Aorta (tissue), 5 donors: ENCODE measurements around the gene CHPF. TPM values are rescaled to one million over a fixed set of nuclear protein-coding genes. Genes with fewer than 3 reads are reported as not detected.
A peak's percentile ranks its signal among the peaks of the same experiment; 100 is the strongest.

Source experiments
- ATAC-seq: fragments of 200-7000 bp; cut with Tn5 transposase; one replicate; pipeline ENCODE4 v1.9.1; 2022; ENCODE audit warnings: moderate library complexity; ENCODE audit not compliant: low FRiP score
- DNase-seq, 2 donors: peaks; one replicate each; pipeline ENCODE4 v3.0.0-alpha.2; 2020
- H3K27ac ChIP-seq, 2 donors: one replicate each; pipeline ENCODE4 v1.5.1; 2013; ENCODE audit warnings: low read length in 2 of 2, mild to moderate bottlenecking in 2 of 2, moderate library complexity in 2 of 2, control low read depth in 1 of 2, inconsistent platforms in 1 of 2, low read depth in 1 of 2
- H3K27me3 ChIP-seq, 2 donors: one replicate each; pipeline ENCODE4 v1.6.1; 2013; ENCODE audit warnings: control low read depth in 1 of 2, low read length in 1 of 2, mild to moderate bottlenecking in 1 of 2, moderate library complexity in 1 of 2; ENCODE audit not compliant: insufficient read depth in 2 of 2, control insufficient read depth in 1 of 2
- H3K36me3 ChIP-seq, 2 donors: one replicate each; pipeline ENCODE4 v1.6.1; 2013; ENCODE audit warnings: control low read depth in 1 of 2, low read length in 1 of 2, mild to moderate bottlenecking in 1 of 2; ENCODE audit not compliant: insufficient read depth in 2 of 2, control insufficient read depth in 1 of 2
- H3K4me1 ChIP-seq, 2 donors: one replicate each; pipeline ENCODE4 v1.6.1; 2013; ENCODE audit warnings: low read length in 2 of 2, control low read depth in 1 of 2, mild to moderate bottlenecking in 1 of 2, moderate library complexity in 1 of 2; ENCODE audit not compliant: insufficient read depth in 2 of 2, control insufficient read depth in 1 of 2
- H3K4me3 ChIP-seq, 2 donors: one replicate each; pipeline ENCODE4 v1.5.1; 2013; ENCODE audit warnings: low read length in 2 of 2, control low read depth in 1 of 2, mild to moderate bottlenecking in 1 of 2
- H3K9me3 ChIP-seq: one replicate; pipeline ENCODE4 v1.6.1; 2013; ENCODE audit warnings: mild to moderate bottlenecking, low read length; ENCODE audit not compliant: control insufficient read depth
- WGBS, 2 donors: extraction: QIAGEN DNeasy Blood & Tissue Kit; methylation state at CpG; one replicate each; pipeline ENCODE4 v1.1.7; 2013; 5-methylcytosine and 5-hydroxymethylcytosine counted together
- intact Hi-C, 2 donors: fragments of 100-400 bp; cut with DNase I; formaldehyde crosslinking; loops; one replicate each; pipeline versions ENCODE4 v1.14.2 to v1.15.0; 2022
- polyA plus RNA-seq, 2 donors: library from polyadenylated mRNA; stranded (reverse); fragments of 200-250 nt; gene quantifications; one replicate each; pipeline ENCODE4 v1.2.3, GENCODE V29; 2013
- total RNA-seq, 2 donors: library from RNA; stranded (reverse); fragmentation: NEBNext Ultra II Directional; extraction: Animal tissue kit (Norgen Biotek cat#: 25700); gene quantifications; one replicate each; pipeline ENCODE4 v1.2.1, GENCODE V29; 2021
- donor health status: healthy with polysubstance abuse.
- donor health status: Bipolar disorder and iron deficiency.
- donor health status: DM: no; HTN: no; CAD: no.
- donor health status: DM: no; HTN: no; CAD: no.
- donor health status: DM: yes; HTN: yes; CAD: no.

The CHPF gene
- total and polyA plus RNA-seq, 4 donors: 20.0 to 81.2 (median 73.2) TPM

GRCh38 chr2:219522111-219523030 is 21.2 kb downstream of the CHPF start:
- peak in 1 of 2 donors; percentile 83 for DNase-seq
- Histone ChIP-seq H3K4me3 (peak overlapping the region in 1 of 2 donors; percentile 2), H3K9me3 (no peaks in the 10 kb centered on the region), H3K27me3 (no peaks in the 10 kb centered on the region), H3K4me1 (no peaks in the 10 kb centered on the region), H3K27ac (no peak overlapping the region), H3K36me3 (no peaks in the 10 kb centered on the region)
- intact Hi-C loops: no loop called here
- WGBS, 2 donors: 4 to 5% methylated on average over 40 to 70 of the region's 70 CpGs
- peak; percentile 33 for ATAC-seq

- Histone ChIP-seq H3K36me3 (no peaks in the 10 kb centered on the region), H3K27ac (no peak overlapping the region), H3K9me3 (no peaks in the 10 kb centered on the region), H3K4me1 (no peaks in the 10 kb centered on the region), H3K4me3 (no peak overlapping the region), H3K27me3 (no peaks in the 10 kb centered on the region)
- DNase-seq: no peak
- ATAC-seq: peak; percentile 27
- 28 to 33% methylated on average over 14 of the region's 14 CpGs for WGBS, 2 donors
- intact Hi-C loops: no loop called here
Measured at GRCh38 chr2:219521066-219521880, 22.3 kb downstream of the CHPF start.

- H3K27ac ChIP-seq: no peak overlapping the region
- DNase-seq (no peak), ATAC-seq (no peak)
- WGBS, 2 donors: 81 to 86% methylated on average over 8 of the region's 8 CpGs
- no peaks in the 10 kb centered on the region for H3K4me1 ChIP-seq
- no peaks in the 10 kb centered on the region for H3K9me3 ChIP-seq
- intact Hi-C loops: no loop called here
- no peaks in the 10 kb centered on the region for H3K36me3 ChIP-seq
- no peak overlapping the region for H3K4me3 ChIP-seq
- no peaks in the 10 kb centered on the region for H3K27me3 ChIP-seq
Measured at GRCh38 chr2:219520079-219520478, 23.5 kb downstream of the CHPF start.

DNA sequence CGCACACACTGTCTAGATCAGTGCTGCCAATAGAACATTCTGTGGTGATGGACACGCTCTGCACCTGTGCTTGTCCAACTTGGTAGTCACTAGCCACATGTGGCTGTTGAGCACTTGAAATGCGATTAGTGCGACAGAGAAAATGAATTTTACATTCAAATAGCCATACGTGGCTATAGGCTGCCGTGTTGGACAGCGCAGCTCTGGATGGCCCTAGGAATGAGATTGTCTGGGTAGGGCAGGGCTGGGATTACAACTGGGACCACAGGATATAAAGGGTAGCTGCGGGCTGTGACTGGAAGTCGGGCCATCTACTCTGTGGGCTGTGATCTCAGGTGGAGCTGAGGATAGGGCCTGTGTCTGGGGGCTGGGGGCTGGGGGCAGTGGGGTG is 24.1 kb downstream of the CHPF start:
- no peak overlapping the region for H3K27ac ChIP-seq
- DNase-seq: no peak
- WGBS, 2 donors: 88 to 97% methylated on average over 9 of the region's 9 CpGs
- H3K4me1 ChIP-seq: no peaks in the 10 kb centered on the region
- no peak for ATAC-seq
- H3K9me3 ChIP-seq: no peaks in the 10 kb centered on the region
- no peak overlapping the region for H3K4me3 ChIP-seq
- H3K27me3 ChIP-seq: no peaks in the 10 kb centered on the region
- intact Hi-C loops: no loop called here
- no peaks in the 10 kb centered on the region for H3K36me3 ChIP-seq

DNA sequence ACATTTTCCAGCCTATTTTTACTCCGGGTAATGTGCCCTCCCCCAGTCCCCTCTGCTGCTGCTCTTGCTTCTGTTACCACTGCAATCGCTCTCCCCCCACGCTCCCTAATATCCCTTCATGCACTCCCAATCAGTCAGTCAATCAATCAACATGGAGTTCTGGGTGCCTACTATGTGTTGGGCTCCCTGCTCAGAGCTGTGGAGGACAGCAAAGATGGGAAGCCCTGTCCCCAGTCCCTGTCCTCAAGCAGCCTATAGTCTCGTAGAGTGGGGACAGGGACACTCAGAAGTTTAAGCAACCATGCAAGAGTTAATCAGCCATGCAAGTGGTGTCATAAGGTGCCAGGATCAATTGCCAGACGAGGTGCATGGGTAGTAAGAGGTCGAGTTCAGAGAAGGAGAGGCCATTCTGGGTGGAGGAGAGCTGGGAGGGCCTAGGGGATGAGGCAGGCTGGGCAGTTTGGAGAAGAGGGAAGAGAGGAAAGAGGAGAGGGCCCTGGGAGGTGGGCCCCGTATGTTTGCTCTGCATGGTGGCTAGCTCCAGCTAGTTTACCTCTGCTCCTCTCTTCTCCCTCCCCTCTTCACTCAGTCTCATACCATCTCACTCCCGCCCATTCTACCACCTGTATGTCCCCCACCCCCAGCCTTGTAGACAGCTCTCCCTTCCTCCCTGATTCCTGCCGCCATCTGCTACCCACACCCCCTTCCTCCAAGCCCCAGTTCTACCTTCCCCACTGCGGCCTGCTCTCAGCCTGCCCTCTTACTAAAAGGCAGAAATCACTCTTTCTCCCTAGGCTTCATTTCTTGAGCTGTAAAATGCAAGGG is 25.4 kb downstream of the CHPF start:
- intact Hi-C loops: no loop called here
- DNase-seq: no peak
- H3K4me1 ChIP-seq: no peaks in the 10 kb centered on the region
- no peaks in the 10 kb centered on the region for H3K27me3 ChIP-seq
- no peaks in the 10 kb centered on the region for H3K36me3 ChIP-seq
- WGBS, 2 donors: 77% methylated on average over 9 to 10 of the region's 10 CpGs
- no peak overlapping the region for H3K4me3 ChIP-seq
- no peak for ATAC-seq
- no peak overlapping the region for H3K27ac ChIP-seq
- H3K9me3 ChIP-seq: no peaks in the 10 kb centered on the region

- no peak overlapping the region for H3K27ac ChIP-seq
- WGBS, 2 donors: 89 to 93% methylated on average over 7 of the region's 7 CpGs
- H3K36me3 ChIP-seq: no peaks in the 10 kb centered on the region
- DNase-seq: no peak
- no peak for ATAC-seq
- no peaks in the 10 kb centered on the region for H3K9me3 ChIP-seq
- intact Hi-C loops: no loop called here
- H3K27me3 ChIP-seq: no peaks in the 10 kb centered on the region
- H3K4me3 ChIP-seq: no peak overlapping the region
- no peaks in the 10 kb centered on the region for H3K4me1 ChIP-seq
Measured at GRCh38 chr2:219516888-219517287, 26.7 kb downstream of the CHPF start.

DNA sequence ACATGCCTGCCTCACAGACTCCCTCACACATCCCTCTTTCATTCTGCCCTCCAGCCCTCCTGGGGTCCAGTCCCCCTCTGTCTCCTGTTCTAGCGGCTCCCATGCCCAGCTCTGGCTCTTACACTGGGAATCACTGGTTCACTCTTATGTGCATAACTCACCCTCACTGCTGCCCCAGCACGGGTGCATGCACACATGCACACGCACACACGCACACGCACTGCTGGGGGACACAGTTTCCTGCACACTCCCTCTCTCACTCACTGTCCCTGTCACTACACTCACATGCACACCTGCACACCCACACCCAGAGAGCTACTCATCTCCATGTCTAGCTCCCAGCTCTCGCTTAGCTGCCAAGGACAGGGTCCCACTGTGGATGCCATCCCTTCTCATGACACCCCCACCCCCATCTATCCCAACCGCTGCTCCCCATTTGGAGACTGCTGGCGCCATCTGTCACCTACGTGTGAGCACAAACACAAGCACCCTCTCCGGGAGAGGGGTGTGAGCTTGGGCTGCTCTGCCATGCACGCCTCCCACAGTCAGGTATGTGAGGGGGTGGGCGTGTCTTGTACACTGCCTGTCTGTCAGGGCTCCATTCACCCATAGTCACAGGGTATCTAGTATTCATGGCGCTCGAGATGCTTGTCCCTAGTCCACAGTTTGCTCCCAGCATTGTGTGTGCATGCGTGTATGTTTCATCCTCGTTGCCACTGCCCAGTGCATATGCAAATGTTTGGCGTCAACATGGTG is 27.6 kb downstream of the CHPF start:
- Histone ChIP-seq H3K27ac (no peak overlapping the region), H3K27me3 (no peaks in the 10 kb centered on the region), H3K4me1 (no peaks in the 10 kb centered on the region), H3K36me3 (no peaks in the 10 kb centered on the region), H3K9me3 (no peaks in the 10 kb centered on the region), H3K4me3 (no peak overlapping the region)
- DNase-seq: no peak
- 89 to 91% methylated on average over 17 of the region's 17 CpGs for WGBS, 2 donors
- intact Hi-C loops: no loop called here
- no peak for ATAC-seq

DNA sequence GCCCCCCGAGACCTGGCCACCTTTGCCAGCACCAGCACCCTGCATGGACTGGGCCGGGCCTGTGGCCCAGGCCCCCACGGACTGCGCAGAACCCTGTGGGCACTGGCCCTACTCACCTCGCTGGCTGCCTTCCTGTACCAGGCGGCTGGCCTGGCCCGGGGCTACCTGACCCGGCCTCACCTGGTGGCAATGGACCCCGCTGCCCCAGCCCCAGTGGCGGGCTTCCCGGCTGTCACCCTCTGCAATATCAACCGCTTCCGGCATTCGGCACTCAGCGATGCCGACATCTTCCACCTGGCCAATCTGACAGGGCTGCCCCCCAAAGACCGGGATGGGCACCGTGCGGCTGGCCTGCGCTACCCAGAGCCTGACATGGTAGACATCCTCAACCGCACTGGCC is 28.8 kb downstream of the CHPF start:
- no peaks in the 10 kb centered on the region for H3K36me3 ChIP-seq
- H3K27ac ChIP-seq: no peak overlapping the region
- ATAC-seq (no peak), DNase-seq (no peak)
- 95 to 96% methylated on average over 20 to 21 of the region's 21 CpGs for WGBS, 2 donors
- H3K27me3 ChIP-seq: no peaks in the 10 kb centered on the region
- H3K4me3 ChIP-seq: no peak overlapping the region
- H3K9me3 ChIP-seq: no peaks in the 10 kb centered on the region
- intact Hi-C loops: no loop called here
- no peaks in the 10 kb centered on the region for H3K4me1 ChIP-seq
